GM21526 (cell line): ENCODE measurements around the gene PAK3.
A peak's percentile ranks its signal among the peaks of the same experiment; 100 is the strongest.

ENCODE experiments used
- ATAC-seq: cut with Tn5 transposase; IDR thresholded peaks from one replicate; pipeline ENCODE4 v1.9.1; 2021; ENCODE audit warnings: moderate library complexity; ENCODE audit not compliant: unreplicated experiment, low FRiP score

The PAK3 gene

GRCh38 chrX:111095974-111096895 lies at the start of gene PAK3:
Gene PAK3 (plus strand): TSS chrX:111096191. CDS start chrX:111123104, 26,913 bp downstream.
- ATAC-seq = no peak

DNA sequence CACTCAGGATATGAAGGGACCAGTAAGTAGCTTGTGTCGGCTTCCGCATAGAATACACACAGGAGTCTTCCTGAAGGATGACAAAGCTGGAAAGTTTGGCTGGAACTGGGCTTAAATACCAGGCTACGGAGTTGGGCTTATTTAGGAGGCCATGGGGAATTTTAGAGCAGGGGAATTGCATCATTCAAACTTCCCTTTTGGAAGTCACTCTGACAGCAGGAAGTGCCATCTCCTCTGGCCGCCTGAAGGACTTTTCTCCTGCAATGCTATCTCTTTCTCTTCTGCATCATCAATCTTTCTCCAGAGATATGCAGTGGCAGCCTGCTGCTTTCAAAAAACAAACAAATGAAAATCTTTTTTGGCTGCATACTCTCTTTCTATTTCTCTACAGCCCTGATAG lies 48.4 kb upstream of the PAK3 start:
- ATAC-seq = no peak

DNA sequence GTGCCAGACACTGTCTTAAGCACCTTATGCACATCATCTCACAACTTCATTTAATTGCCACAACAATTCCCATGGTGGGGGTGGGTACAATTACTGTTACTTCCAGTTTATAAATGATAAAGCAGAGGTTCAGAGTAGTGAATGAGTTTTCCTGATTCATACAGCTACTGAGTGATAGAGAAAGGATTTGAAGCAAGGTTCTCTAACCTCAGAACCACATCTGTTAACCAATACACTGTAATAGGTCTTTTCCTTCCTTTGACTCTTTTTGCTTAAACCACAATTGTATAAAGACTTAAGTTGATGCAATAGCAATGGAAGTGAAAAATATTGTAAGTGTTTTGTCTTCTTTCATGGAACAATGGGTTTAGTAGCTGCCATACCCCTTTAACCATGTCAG lies 43.5 kb upstream of the PAK3 start:
- no peak for ATAC-seq

- no peak for ATAC-seq
Observed at GRCh38 chrX:111071542-111072277, 24.3 kb upstream of the PAK3 start.

GRCh38 chrX:111083081-111083480 lies 12.9 kb upstream of the PAK3 start:
- ATAC-seq = no peak

- no peak for ATAC-seq
Observed at GRCh38 chrX:111086591-111087006, 9.4 kb upstream of the PAK3 start.

DNA sequence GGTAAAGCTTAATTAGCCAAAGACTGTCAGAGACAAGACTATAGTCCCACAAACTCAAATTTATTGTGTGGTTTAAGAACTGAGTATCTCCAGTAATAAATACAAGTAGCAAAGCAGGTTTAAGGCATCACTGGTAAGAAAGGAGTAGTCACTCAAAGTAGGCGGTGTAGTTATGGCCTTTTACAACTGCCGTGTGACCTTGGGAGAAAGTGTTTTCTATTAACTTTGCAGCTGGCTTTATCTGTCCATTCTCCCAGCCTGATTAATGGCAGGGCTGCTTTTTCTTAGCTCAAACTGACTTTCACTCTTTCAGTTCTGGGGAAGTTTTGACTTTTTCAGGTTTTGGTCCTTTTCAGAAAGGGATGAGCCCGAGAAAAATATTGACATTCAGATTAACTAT lies 7.4 kb upstream of the PAK3 start:
- ATAC-seq = no peak

DNA sequence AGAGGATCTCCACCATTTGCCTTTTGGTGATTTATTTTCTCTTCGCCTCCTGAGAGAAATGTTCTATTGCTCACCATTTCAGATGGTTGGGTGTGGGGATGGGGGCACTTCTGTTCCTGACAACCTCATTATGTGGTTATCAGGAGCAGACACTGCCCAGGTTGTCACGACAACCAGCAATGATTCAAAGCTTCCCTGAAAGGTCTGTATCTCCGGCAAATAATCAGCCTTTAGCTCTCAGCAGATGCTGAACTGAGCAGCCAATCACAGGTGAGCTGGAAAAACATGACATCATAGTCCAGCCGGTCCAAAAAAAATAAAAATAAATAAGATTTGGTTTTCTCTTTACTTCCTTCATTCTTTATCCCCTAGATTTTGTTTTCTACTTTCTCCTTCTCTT lies 5.5 kb upstream of the PAK3 start:
- no peak for ATAC-seq

GRCh38 chrX:111098874-111099273 lies 2.9 kb downstream of the PAK3 start:
- peak; percentile 75 for ATAC-seq

GRCh38 chrX:111100191-111100590 lies 4.2 kb downstream of the PAK3 start:
- ATAC-seq = no peak

DNA sequence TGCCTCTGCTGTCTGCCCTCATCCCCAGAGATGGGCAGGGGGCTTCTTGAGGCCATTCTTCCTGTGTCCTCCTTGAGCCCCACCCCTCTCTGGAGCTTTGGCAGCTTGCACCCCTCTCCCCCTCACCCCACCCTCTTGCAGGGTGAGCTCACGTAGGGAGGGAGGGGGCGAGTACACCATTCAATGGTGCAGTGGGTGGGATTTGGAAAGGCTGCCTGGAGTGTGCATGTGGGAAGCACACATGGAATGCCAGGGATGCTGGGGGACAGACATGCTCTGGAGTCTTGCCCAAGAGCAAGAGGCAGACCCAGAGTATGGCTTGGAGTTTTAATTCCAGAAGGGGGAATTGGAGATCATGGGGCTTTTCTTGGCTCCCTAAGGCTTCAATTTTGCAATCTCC lies 5.6 kb downstream of the PAK3 start:
- no peak for ATAC-seq

GRCh38 chrX:111102636-111103035 lies 6.6 kb downstream of the PAK3 start:
- no peak for ATAC-seq

GRCh38 chrX:111103246-111103645 lies 7.3 kb downstream of the PAK3 start:
- no peak for ATAC-seq

DNA sequence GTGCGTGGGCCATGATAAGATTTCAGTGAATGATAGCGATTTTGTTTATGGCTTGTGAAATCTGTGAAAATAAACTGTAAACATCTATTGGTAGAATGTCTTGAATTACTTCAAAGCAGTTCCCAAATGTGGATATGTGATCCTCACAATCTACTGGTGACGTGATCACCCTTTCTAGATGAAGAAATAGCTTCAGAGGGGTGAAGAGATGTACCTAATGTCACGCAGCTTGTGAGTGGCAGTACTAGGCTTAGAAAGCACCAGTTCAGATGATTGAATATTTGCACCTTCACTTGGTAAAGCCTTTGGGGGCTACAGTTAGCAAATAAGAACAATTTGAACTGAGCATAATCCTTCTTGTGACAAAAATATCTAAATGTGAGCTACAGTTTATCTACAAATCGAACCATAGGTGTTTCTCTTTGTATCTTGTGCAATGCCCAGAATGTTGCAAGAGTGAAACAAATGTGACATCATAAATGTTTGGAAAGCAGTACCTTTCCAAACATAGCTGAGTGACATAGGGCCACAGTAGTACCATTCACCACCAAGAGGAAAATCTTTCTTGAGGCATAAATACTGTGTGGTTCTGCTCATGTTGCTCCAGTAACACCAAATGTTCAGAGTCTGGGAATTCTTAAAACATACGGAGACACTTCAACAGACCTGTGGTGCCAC lies 14.2 kb downstream of the PAK3 start:
- no peak for ATAC-seq

DNA sequence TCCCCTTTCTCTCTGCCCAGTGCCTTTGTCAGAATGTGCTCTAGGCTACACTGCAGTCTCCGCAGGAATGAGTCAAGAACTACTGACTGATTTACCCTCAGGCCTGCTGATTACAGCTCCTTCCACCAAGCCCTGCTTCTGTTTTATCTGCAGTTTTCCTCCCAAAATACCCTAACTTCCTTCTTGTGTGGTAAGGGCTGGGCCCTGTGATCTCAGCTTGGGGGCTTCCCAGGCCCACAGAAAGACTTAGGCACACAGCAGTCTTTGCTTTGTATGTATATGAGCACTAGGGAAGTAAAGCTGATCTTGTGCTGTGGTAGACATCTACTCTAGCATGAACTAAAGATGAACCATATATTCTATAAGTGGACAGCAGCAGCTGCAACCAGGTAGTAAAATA lies 18.8 kb downstream of the PAK3 start:
- ATAC-seq = no peak

DNA sequence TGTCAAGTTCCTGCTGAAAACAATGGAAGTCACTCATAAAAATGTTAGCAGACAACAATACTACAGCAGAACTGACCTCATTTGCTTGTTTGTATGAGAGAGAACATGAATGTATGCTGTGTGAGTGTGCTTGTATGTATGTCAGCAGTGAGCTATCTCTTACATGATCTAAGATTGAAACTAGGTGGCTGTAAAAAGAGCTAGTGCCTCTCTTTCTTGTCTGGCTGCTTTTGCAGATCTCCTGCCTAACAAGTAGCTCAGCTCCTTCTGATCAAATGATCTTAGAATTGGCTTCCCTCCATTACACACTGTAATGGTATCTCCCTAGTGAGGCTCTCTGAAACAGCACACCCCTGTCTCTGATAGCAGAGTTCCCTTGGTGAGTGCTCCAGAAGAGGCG lies 20.7 kb downstream of the PAK3 start:
- no peak for ATAC-seq

DNA sequence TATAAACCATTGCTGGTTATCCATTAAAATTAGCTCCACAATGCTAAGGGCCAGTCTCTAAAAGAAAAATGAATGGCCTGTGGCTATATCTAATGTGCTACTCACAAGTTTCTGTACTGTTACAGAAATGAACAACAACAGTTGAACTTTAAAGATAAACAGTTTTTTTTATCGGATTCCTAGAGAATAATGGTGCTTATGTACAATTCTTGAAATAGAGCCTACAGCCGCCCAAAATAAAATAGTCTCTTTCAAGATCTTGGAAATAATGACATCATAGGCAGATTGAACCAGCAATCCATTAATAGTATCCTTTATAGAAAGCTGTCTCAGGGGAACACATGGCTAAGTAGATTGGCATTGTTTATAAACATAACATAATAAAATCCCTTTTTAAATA lies 23.4 kb downstream of the PAK3 start:
- ATAC-seq = no peak

GRCh38 chrX:111123125-111123524 lies 27.1 kb downstream of the PAK3 start:
- ATAC-seq = peak; percentile 77

DNA sequence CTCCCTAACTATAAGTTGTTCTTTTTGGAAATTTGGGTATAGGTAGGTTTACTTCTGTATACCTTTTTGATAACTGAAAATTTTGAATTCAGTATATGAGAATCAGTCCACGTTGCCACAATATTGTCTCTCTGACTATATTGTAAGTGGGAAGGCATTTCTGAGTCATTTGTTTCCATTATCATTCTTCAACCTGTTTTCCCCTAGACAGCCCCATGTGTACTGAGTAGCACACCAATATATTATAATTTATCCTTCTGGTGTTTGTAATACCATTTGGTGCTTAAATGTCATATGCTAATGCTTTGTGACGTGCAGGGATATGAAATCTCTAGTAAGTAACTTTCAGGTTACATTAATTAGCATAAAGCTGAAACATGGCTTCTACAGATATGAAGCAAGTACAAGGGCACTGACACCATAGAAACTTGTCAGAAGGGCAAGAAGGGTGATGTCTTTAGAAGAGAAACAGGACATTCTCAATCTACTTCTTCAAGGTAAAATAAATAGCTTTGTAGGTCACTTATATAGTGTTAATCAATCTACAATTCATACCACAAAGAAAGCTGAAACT lies 27.7 kb downstream of the PAK3 start:
- ATAC-seq = peak; percentile 44

- ATAC-seq = no peak
Observed at GRCh38 chrX:111124418-111124817, 28.4 kb downstream of the PAK3 start.

- ATAC-seq = no peak
Observed at GRCh38 chrX:111127038-111127437, 31.0 kb downstream of the PAK3 start.
